ENCODE results near the gene OR2T6.
"Not testable (repeated sequence)": the region's sequence is repeated elsewhere in the genome, so short reads cannot be mapped to it uniquely, and the experiment has no call there.

The OR2T6 gene

GRCh38 chr1:248375446-248375845, at the start of gene OR2T6:
Gene OR2T6 (plus strand): TSS chr1:248375746. CDS start chr1:248387609, 11,863 bp downstream.
- no peak for DNase-seq

- DNase-seq, result no peak
These were observed 32.1 kb upstream of the OR2T6 start for GRCh38 chr1:248343451-248343850.

GRCh38 chr1:248348475-248348874, 27.1 kb upstream of the OR2T6 start, which contains the start of gene OR14C36:
Gene OR14C36 (plus strand): TSS chr1:248348775. CDS start chr1:248348775, 0 bp downstream.
- no peak for DNase-seq

- no peak for DNase-seq
These were observed 16.1 kb upstream of the OR2T6 start for GRCh38 chr1:248359415-248359814.

- DNase-seq, result no peak
These were observed 14.3 kb upstream of the OR2T6 start, which contains the start of gene OR2T4 for GRCh38 chr1:248361121-248361715. Gene OR2T4 (plus strand): TSS chr1:248361665. CDS start chr1:248361665, 0 bp downstream.

- no peak for DNase-seq
These were observed 8.9 kb upstream of the OR2T6 start for GRCh38 chr1:248366609-248367008.

GRCh38 chr1:248372394-248372793, 3.2 kb upstream of the OR2T6 start:
- no peak for DNase-seq

GRCh38 chr1:248373761-248374160, 1.8 kb upstream of the OR2T6 start:
- no peak for DNase-seq

- no peak for DNase-seq
These were observed 1.4 kb downstream of the OR2T6 start for GRCh38 chr1:248376916-248377315.

GRCh38 chr1:248380854-248381253, 5.3 kb downstream of the OR2T6 start:
- no peak for DNase-seq

GRCh38 chr1:248388426-248388825, 12.9 kb downstream of the OR2T6 start:
- no peak for DNase-seq

- DNase-seq, result no peak
These were observed 17.5 kb downstream of the OR2T6 start for GRCh38 chr1:248393050-248393449.

GRCh38 chr1:248402748-248403147, 27.2 kb downstream of the OR2T6 start, which contains the start of gene OR2T1:
Gene OR2T1 (plus strand): TSS chr1:248403048. CDS start chr1:248406148, 3,100 bp downstream.
- DNase-seq, result no peak

GRCh38 chr1:248404024-248404423, 28.5 kb downstream of the OR2T6 start:
- no peak for DNase-seq

- DNase-seq, result no peak
These were observed 31.5 kb downstream of the OR2T6 start for GRCh38 chr1:248406721-248407692.

- DNase-seq, result no peak
These were observed 40.7 kb downstream of the OR2T6 start for GRCh38 chr1:248416226-248416625.

GRCh38 chr1:248417854-248418253, 42.3 kb downstream of the OR2T6 start:
- DNase-seq, result no peak

GRCh38 chr1:248421384-248421783, 45.8 kb downstream of the OR2T6 start:
- DNase-seq, result no peak

- DNase-seq, result not testable (repeated sequence)
These were observed 52.1 kb downstream of the OR2T6 start for GRCh38 chr1:248427526-248428191.

GRCh38 chr1:248428192-248428533, 52.6 kb downstream of the OR2T6 start:
- DNase-seq, result not testable (repeated sequence)

GRCh38 chr1:248431683-248432082, 56.1 kb downstream of the OR2T6 start:
- not testable (repeated sequence) for DNase-seq

- DNase-seq, result not testable (repeated sequence)
These were observed 56.7 kb downstream of the OR2T6 start for GRCh38 chr1:248432201-248432600.

- DNase-seq, result not testable (repeated sequence)
These were observed 58.4 kb downstream of the OR2T6 start for GRCh38 chr1:248433811-248434415.
